GM19240 (cell line): ENCODE measurements around the gene DGCR6L.
"Not testable (repeated sequence)": the region's sequence is repeated elsewhere in the genome, so short reads cannot be mapped to it uniquely, and the experiment has no call there.

ENCODE experiments used
- DNase-seq: peaks from one replicate; pipeline ENCODE4 v3.0.0; 2011; ENCODE audit warnings: low spot score; ENCODE audit not compliant: insufficient read length

Gene DGCR6L

DNA sequence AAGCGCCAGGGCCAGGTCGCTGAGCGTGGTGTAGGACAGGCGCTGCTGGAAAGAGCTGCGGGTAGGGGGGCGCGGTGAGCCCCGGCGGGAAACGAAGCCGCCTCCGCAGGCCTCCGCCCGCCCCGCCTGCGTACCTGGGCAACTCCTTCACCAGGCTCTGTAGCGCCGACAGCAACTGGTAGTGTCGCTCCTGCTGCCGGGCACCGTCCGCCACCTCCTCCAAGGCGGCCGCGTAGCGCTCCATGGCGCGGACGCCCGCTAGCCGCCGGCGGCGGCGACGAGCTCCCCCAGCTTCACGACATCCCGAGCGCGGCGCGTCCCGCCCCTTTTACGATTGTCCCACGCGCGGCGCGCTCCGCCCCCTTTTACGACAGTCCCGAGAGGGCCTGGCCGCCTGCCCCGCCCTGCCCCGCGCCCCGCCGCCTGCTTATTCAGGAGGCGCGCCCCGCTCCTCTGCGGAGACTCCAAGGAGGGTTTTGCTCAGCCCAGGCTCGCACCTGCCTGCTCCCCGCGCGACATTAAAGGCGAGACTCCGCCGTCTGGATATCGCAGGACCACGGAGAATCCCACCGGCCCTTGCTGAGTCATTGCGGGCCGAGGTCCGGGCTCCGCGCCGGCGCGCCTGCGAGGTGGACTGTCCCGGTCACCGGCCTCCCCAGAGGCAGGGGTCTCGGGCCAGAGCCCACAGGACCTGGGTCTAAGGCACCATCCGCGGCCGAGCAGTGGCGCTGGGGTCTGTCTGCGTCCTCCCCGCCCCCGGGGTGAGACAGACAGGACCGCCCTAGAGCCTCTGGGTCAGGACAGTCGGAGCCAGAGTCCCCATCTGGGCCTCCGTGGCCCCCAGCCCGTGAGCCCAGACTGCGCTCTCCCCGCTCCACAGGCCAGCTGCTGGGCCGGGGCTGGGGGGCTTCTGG, at the start of gene DGCR6L:
TSS of gene DGCR6L (minus strand) at position 316 of the 914 bp plus-strand sequence. CDS start at position 244, 72 bp downstream.
- peak; percentile 99 for DNase-seq

DNA sequence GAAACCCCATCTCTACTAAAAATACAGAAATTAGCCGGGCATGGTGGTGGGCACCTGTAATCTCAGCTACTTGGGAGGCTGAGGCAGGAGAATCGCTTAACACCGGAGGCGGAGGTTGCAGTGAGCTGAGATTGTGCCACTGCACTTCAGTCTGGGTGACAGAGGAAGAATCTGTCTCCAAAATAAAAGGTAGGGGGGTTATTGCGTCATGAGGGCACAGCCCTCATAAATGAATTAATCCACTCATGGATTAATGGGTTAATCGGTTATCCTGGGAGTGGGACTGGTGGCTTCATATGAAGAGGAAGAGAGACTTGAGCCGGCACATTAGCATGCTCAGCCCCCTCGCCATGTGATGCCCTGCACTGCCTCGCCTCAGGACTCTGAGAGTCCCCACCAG, 49.0 kb upstream of the DGCR6L start:
- DNase-seq: not testable (repeated sequence)

GRCh38 chr22:20366841-20367240, 47.0 kb upstream of the DGCR6L start:
- not testable (repeated sequence) for DNase-seq

DNA sequence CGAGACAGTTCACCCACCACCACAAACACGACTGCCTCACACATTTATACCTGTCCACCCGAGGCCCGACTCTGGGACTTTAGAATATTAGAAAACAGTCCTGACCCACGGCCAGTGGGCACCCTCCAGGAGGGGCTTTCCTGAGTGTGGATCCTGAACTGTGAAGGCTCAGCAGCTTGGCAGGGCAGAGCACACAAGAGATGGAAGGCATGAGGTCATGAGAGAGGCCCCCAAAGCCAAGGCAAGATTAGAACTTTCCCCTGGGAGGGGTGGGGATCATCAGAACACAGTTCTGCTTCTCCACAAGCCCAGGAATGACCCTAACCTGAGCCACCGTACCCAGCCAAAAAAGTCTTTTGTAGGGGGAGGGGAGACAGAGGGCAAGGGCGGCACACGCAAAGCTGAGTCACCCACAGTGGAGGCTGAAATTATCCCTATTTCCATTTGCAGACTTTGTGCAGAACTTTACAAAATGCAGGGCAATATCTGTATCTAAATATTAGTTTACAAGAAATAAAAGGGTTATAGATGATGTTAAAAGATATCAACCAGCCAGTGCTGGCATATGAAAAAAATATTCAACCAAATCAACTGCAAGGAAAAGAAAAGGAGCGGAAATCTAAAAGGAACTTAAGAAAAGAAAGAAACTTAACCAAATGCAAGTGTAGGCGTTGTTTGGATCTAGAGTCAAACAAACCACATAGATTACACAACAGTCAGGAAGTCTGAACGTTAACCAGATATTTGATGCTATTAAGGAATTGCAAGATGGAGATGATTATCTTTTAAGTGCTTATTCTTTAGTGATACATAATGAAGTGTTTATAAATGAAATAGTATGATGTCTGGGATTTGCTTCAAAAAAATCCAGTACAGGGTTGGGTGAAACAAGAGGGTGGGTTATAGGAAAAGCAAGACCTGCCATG, 44.7 kb upstream of the DGCR6L start:
- DNase-seq: not testable (repeated sequence)

DNA sequence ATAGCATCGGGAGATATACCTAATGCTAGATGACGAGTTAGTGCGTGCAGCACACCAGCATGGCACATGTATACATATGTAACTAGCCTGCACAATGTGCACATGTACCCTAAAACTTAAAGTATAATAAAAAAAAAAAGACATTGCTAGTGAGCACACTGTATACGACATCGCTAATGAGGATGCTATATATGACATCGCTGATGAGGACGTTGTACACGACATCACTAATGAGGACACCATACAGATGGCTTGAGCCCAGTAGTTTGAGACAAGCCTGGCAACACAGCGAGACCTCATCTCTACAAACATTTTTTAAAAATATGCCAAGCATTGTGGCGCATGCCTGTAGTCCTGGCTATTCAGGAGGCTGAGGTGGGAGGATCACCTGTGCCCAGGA, 42.5 kb upstream of the DGCR6L start:
- DNase-seq: not testable (repeated sequence)

DNA sequence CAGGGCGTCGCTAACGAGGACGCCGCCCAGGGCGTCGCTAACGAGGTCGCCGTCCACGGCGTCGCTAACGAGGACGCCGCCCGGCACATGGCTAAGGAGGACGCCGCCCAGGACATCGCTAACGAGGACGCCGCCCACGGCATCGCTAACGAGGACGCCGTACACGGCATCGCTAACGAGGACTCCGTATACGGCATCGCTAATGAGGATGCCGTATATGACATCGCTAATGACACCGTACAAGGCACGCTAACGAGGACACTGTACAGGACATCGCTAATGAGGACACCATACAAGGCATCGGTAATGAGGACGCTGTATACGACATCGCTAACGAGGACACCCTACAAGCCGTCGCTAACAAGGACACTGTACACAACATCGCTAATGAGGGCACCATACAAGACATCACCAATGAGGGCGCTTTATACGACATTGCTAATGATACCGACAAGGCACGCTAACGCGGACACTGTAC, 41.9 kb upstream of the DGCR6L start:
- DNase-seq: not testable (repeated sequence)

- not testable (repeated sequence) for DNase-seq
Observed at GRCh38 chr22:20360866-20361751, 41.2 kb upstream of the DGCR6L start.

- not testable (repeated sequence) for DNase-seq
Observed at GRCh38 chr22:20360261-20360660, 40.4 kb upstream of the DGCR6L start.

DNA sequence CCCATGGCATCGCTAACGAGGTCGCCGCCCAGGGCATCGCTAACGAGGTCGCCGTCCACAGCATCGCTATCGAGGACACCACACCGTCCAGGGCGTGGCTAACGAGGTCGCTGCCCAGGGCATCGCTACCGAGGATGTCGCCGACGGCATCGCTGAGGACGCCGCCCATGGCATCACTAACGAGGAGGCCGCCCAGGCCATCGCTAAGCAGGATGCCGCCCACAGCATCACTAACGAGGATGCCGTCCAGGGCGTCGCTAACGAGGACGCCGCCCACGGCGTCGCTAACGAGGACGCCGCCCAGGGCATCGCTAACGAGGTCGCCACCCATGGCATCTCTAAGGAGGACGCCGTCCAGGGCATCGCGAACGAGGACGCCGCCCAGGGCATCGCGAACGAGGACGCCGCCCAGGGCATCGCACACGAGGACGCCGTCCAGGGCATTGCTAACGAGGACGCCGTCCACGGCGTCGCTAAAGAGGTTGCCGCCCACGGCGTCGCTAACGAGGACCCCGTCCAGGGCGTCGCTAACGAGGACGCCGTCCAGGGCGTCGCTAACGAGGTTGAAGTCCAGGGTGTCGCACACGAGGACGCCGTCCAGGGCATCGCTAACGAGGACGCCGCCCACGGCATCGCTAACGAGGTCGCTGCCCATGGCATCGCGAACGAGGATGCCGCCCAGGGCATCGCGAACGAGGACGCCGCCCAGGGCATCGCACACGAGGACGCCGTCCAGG, 38.8 kb upstream of the DGCR6L start:
- not testable (repeated sequence) for DNase-seq

- not testable (repeated sequence) for DNase-seq
Observed at GRCh38 chr22:20357967-20358366, 38.1 kb upstream of the DGCR6L start.

GRCh38 chr22:20356906-20357305, 37.0 kb upstream of the DGCR6L start:
- DNase-seq: not testable (repeated sequence)

- DNase-seq: not testable (repeated sequence)
Observed at GRCh38 chr22:20355939-20356636, 36.2 kb upstream of the DGCR6L start.

- DNase-seq: no peak
Observed at GRCh38 chr22:20354238-20354975, 34.5 kb upstream of the DGCR6L start.

GRCh38 chr22:20352536-20352935, 32.7 kb upstream of the DGCR6L start:
- DNase-seq: not testable (repeated sequence)

DNA sequence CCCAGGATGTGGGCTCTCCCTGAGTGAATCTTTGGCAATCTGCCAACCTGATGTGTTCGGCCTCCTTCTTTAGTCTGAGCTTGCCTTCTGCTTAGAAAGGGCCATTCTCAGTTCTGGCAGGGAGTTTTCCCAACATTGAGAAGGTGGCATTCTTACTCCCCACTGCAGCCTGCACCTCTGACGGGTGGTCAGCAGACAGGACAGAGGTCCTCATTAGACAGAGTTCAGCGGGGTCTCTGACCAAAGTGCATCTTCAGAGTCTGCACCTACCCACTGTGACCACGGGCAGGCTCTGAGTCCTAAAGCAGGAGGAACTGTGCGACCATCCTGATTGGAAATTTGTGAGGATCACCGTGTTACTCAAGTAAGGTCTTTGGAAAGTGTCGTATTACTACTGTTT, 26.7 kb upstream of the DGCR6L start:
- not testable (repeated sequence) for DNase-seq

- not testable (repeated sequence) for DNase-seq
Observed at GRCh38 chr22:20338291-20338690, 18.4 kb upstream of the DGCR6L start.

DNA sequence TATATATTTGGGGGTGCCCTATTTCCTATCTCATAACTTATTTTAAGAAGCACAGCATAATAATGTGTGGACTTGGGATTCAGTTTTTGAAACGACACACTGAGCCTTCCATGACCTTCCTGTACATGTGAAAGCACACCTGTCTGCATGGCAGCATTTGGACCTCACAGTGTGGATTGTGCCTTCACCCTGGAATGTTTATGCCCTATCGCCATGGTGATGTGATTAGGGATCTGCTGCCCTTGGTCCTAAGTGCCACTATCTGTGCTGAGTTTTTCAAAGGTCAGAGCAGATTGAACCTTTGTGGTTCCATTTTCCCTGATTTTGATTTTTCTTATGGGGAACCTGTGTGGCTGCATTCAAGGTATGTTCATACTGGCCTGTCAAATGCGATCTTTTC, 17.9 kb upstream of the DGCR6L start:
- DNase-seq: not testable (repeated sequence)

GRCh38 chr22:20336561-20336960, 16.7 kb upstream of the DGCR6L start:
- not testable (repeated sequence) for DNase-seq

DNA sequence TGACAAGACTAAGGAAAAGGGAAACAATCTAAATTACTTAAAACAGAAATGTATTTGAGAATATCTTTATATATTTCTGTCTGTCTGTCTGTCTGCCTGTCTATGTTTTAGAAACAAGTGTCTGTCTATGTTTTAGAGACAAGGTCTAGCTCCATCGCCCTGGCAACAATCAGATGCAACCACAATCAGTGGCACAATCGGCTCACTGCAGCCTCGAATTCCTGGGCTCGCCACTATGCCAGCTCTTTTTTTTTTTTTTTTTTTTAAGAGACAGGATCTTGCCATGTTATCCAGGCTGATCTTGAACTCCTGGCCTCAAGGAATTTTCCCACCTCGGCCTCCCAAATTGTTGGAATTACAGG, 8.7 kb upstream of the DGCR6L start:
- DNase-seq: not testable (repeated sequence)
